ENCODE data around the gene NLRC5.

GRCh38 chr16:56972403-56973293, 16.7 kb upstream of the NLRC5 start:
- TF ChIP-seq CTCF (IDR thresholded peaks at IDR 0.05) (no peak), EZH2 (IDR thresholded peaks at IDR 0.05) (no peak), EZH2phosphoT487 (IDR thresholded peaks at IDR 0.05) (no peak)

All from neural progenitor cell (in vitro differentiated cells).